Left kidney (tissue), 2 donors: Measurements from ENCODE around the gene TMEM131. TPM values are rescaled to one million over a fixed set of nuclear protein-coding genes. Genes with fewer than 3 reads are reported as not detected.
A peak's percentile ranks its signal among the peaks of the same experiment; 100 is the strongest.
"Not testable (repeated sequence)": the region's sequence is repeated elsewhere in the genome, so short reads cannot be mapped to it uniquely, and the experiment has no call there.

Source experiments
- DNase-seq: peaks from one replicate; pipeline ENCODE4 v3.0.0-alpha.2; 2013
- polyA plus RNA-seq: library from polyadenylated mRNA; unstranded; fragments of 120-200 nt; gene quantifications from one replicate; pipeline ENCODE4 v1.2.1, GENCODE V29; 2013; ENCODE audit not compliant: insufficient read length

TMEM131 gene
- polyA plus RNA-seq, 1 donor = 58.1 TPM

GRCh38 chr2:97958184-97958583 lies 37.6 kb downstream of the TMEM131 start:
- DNase-seq = no peak

GRCh38 chr2:97957432-97958183 lies 38.1 kb downstream of the TMEM131 start:
- DNase-seq = no peak

GRCh38 chr2:97956753-97957152 lies 39.0 kb downstream of the TMEM131 start:
- DNase-seq = not testable (repeated sequence)

GRCh38 chr2:97953853-97954252 lies 41.9 kb downstream of the TMEM131 start:
- DNase-seq = no peak

- DNase-seq = no peak
Measured at GRCh38 chr2:97952357-97952756, 43.4 kb downstream of the TMEM131 start.

- DNase-seq = no peak
Measured at GRCh38 chr2:97951155-97951680, 44.5 kb downstream of the TMEM131 start.

GRCh38 chr2:97950329-97951154 lies 45.2 kb downstream of the TMEM131 start:
- no peak for DNase-seq

GRCh38 chr2:97948926-97949325 lies 46.8 kb downstream of the TMEM131 start:
- DNase-seq = no peak

- DNase-seq = no peak
Measured at GRCh38 chr2:97945791-97946190, 50.0 kb downstream of the TMEM131 start.

- DNase-seq = no peak
Measured at GRCh38 chr2:97936881-97937280, 58.9 kb downstream of the TMEM131 start.

- peak; percentile 31 for DNase-seq
Measured at GRCh38 chr2:97936199-97936598, 59.5 kb downstream of the TMEM131 start.

- no peak for DNase-seq
Measured at GRCh38 chr2:97935719-97936161, 60.0 kb downstream of the TMEM131 start.

GRCh38 chr2:97932975-97933662 lies 62.6 kb downstream of the TMEM131 start:
- no peak for DNase-seq

- no peak for DNase-seq
Measured at GRCh38 chr2:97931858-97932225, 63.9 kb downstream of the TMEM131 start.

- DNase-seq = no peak
Measured at GRCh38 chr2:97931118-97931857, 64.5 kb downstream of the TMEM131 start.

- DNase-seq = no peak
Measured at GRCh38 chr2:97928591-97928990, 67.2 kb downstream of the TMEM131 start.

- DNase-seq = no peak
Measured at GRCh38 chr2:97926946-97927345, 68.8 kb downstream of the TMEM131 start.

GRCh38 chr2:97924194-97924593 lies 71.6 kb downstream of the TMEM131 start:
- DNase-seq = no peak

GRCh38 chr2:97919858-97920257 lies 75.9 kb downstream of the TMEM131 start:
- no peak for DNase-seq

- no peak for DNase-seq
Measured at GRCh38 chr2:97918818-97919217, 76.9 kb downstream of the TMEM131 start.

- DNase-seq = not testable (repeated sequence)
Measured at GRCh38 chr2:97917668-97918067, 78.1 kb downstream of the TMEM131 start.
